NCI-H82 treated with DMSO at 0.1 percent for 48 hours (cell line): Measurements from ENCODE around the gene PGA3.
"Not testable (repeated sequence)": the region's sequence is repeated elsewhere in the genome, so short reads cannot be mapped to it uniquely, and the experiment has no call there.

Experiments
- DNase-seq: peaks from one replicate; lab custom pipeline; 2025; ENCODE audit not compliant: unreplicated experiment; lab: John Stamatoyannopoulos, UW

PGA3 gene

GRCh38 chr11:61204502-61205059 is 1.3 kb downstream of the PGA3 start:
- DNase-seq, result not testable (repeated sequence)

- not testable (repeated sequence) for DNase-seq
Observed at GRCh38 chr11:61207636-61208310, 4.5 kb downstream of the PGA3 start.

DNA sequence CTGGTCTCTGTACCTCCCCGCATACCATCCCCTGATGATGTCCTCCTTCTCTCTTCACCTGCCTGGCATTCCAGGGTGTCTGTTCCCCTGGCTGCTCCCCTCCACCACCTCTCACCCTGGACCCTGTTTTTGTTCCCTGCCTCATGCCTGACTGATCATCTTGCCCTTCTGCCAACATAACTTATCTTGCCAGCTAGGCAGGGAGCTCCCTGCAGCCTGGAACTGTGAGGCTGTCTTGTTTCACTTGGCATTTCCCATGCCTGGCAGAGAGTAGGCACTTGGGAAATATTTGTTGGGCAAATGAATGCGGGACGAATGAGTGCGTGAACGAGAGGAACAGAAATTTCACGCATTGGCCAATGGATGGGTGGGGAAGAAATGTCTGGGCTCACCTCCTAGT is 7.3 kb downstream of the PGA3 start:
- DNase-seq, result not testable (repeated sequence)

DNA sequence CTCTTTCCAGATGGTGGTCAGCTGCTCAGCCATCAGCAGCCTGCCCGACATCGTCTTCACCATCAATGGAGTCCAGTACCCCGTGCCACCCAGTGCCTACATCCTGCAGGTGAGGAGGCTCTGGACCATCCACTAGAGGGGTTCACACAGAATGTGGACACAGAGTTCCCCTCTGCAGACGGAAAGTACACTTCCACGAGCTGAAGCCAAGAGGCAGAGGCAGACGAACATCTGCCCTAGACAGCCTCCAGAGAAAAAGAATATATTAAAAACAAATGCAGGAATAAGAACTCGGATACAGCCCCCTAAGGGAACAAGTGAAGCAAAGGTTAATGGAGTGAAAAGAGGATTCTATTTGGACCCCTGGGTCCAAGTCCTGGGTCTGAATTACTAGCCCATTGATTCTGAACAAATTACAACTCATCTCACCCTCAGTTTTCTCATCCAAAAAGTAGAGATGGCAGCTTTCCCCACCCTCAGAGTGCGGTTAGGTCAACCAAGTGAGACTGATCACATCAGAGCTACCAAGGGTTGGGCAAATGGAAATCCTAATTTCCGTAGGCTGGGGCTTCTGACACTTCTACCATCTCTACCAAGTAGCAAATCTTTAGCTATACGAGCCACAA is 8.1 kb downstream of the PGA3 start:
- DNase-seq, result not testable (repeated sequence)

- not testable (repeated sequence) for DNase-seq
Observed at GRCh38 chr11:61212202-61212601, 8.9 kb downstream of the PGA3 start.

DNA sequence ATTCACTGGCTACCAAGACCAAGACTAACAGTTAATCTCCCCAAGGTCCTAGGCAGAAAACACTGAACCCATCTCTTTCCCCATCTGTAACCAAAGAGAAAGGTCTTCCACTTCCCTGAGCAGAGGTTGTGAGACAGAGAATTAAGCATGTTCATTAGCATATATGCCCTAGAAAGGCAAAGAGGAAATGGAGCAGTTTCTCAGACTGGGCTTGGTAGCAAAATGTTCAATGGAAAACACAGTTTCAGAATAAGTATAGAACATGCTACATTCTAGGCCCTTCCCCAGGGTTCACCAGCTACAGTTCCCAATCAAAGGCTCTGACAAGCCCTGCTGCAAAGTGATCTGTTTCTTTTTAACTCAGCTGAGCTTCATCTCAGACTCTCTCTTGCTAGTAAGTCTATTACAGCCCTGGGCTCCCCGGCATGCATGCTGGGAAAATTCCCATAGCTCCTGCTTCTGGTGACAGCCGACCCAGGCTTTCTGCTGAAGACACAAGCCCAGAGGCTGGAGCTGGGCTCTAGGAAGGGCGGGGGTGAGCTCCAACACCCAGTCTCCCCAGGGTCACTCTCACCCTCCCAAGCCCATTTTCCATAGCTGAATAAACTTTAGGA is 10.5 kb downstream of the PGA3 start:
- not testable (repeated sequence) for DNase-seq

GRCh38 chr11:61218306-61218705 is 15.0 kb downstream of the PGA3 start:
- DNase-seq, result not testable (repeated sequence)

DNA sequence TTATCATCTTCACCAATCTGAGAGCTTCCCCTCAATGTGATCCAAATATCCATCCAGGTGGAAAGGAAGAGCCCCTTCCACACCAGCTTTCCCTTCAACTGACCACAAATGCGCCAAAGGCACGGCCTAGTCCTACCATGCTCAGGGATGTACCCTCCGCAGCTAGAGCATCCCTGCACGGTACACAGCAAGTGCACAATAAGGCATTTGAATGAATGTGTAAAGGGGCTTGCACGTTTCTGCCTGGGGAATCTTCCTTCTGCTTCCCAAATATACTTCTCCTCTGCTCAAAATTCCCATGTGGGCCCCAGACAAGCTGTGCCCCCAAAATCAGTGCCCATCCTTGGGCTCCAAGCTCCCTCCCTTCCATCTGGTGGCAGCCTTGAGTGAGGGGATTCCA is 15.7 kb downstream of the PGA3 start:
- DNase-seq, result not testable (repeated sequence)

DNA sequence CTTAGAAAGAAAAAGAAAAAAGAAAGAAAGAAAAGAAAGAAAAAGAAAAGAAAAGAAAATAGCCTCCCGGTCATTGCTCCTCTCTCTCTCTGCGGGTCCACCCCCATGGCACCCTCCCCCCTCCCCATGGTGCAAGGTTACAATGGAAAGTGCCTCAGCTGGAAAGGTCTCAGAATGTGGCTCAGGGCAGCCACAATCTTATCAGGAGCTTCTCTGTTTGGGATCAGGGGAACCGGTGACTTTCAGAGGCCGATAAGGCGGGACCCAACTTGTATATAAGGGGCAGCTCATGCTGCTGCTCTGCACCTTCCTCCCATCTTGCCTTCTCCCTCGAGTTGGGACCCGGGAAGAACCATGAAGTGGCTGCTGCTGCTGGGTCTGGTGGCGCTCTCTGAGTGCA is 18.7 kb downstream of the PGA3 start, which contains the start of gene PGA4:
Gene PGA4 (plus strand): TSS at position 301 of the 400 bp plus-strand sequence. CDS start 54 bp downstream, at position 355.
- DNase-seq, result not testable (repeated sequence)

- not testable (repeated sequence) for DNase-seq
Observed at GRCh38 chr11:61222692-61223091, 19.4 kb downstream of the PGA3 start.

GRCh38 chr11:61226457-61227137 is 23.3 kb downstream of the PGA3 start:
- DNase-seq, result not testable (repeated sequence)

DNA sequence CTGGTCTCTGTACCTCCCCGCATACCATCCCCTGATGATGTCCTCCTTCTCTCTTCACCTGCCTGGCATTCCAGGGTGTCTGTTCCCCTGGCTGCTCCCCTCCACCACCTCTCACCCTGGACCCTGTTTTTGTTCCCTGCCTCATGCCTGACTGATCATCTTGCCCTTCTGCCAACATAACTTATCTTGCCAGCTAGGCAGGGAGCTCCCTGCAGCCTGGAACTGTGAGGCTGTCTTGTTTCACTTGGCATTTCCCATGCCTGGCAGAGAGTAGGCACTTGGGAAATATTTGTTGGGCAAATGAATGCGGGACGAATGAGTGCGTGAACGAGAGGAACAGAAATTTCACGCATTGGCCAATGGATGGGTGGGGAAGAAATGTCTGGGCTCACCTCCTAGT is 26.1 kb downstream of the PGA3 start:
- not testable (repeated sequence) for DNase-seq

DNA sequence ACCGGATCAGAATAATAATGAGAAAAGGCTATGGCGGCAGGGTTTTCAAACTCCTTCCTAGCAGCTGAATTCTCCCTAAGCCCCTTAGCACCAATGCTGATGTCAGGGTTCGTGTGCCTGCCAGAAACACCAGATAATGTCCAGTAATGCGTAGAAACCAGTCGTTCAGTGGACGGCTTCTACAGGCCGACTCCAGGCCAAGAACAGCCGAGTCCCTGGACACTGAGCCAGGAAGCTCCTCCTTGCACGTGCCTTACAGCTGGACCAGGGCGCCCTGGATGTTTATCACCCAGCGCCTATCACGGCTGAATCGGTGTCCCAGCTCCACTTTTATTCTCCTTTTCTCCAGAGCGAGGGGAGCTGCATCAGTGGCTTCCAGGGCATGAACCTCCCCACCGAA is 27.7 kb downstream of the PGA3 start:
- not testable (repeated sequence) for DNase-seq

- not testable (repeated sequence) for DNase-seq
Observed at GRCh38 chr11:61231585-61231984, 28.3 kb downstream of the PGA3 start.

GRCh38 chr11:61232548-61233145 is 29.3 kb downstream of the PGA3 start:
- not testable (repeated sequence) for DNase-seq

DNA sequence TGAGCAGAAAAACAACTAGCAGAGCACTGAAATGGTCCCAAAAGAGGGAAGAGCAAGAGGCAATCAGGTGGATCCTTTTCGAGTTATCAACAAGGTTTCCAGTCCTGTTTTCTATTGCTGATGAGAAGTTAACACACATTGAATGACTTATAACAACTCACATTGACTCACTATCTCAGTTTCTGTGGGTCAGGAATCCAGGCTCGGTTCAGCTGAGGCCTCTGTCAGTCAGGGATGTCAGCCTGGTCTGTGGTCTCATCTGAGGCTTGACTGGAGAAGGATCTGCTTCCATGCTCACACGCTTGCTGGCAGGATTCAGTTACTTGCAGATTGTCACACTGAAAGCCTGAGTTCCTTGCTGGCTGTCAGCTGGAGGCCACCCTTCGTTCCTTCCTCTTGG is 33.8 kb downstream of the PGA3 start:
- not testable (repeated sequence) for DNase-seq

GRCh38 chr11:61240288-61240687 is 37.0 kb downstream of the PGA3 start:
- not testable (repeated sequence) for DNase-seq

DNA sequence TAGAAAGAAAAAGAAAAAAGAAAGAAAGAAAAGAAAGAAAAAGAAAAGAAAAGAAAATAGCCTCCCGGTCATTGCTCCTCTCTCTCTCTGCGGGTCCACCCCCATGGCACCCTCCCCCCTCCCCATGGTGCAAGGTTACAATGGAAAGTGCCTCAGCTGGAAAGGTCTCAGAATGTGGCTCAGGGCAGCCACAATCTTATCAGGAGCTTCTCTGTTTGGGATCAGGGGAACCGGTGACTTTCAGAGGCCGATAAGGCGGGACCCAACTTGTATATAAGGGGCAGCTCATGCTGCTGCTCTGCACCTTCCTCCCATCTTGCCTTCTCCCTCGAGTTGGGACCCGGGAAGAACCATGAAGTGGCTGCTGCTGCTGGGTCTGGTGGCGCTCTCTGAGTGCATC is 37.6 kb downstream of the PGA3 start, which contains the start of gene PGA5:
Gene PGA5 (plus strand): TSS at position 301 of the 400 bp plus-strand sequence. CDS start 52 bp downstream, at position 353.
- DNase-seq, result not testable (repeated sequence)

DNA sequence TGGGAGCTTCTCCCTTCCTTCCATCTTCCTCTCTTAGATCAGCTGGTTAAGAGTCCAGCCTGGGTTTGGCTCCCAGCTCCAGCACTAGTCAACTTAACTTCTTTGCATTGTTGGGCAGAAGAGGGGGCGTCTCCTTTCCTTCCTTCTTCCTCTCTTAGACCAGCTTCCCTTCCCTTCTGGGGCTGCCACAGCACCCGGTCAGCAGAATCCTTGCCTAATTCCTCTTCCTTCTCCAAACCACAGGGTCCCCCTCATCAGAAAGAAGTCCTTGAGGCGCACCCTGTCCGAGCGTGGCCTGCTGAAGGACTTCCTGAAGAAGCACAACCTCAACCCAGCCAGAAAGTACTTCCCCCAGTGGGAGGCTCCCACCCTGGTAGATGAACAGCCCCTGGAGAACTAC is 38.2 kb downstream of the PGA3 start:
- DNase-seq, result not testable (repeated sequence)

DNA sequence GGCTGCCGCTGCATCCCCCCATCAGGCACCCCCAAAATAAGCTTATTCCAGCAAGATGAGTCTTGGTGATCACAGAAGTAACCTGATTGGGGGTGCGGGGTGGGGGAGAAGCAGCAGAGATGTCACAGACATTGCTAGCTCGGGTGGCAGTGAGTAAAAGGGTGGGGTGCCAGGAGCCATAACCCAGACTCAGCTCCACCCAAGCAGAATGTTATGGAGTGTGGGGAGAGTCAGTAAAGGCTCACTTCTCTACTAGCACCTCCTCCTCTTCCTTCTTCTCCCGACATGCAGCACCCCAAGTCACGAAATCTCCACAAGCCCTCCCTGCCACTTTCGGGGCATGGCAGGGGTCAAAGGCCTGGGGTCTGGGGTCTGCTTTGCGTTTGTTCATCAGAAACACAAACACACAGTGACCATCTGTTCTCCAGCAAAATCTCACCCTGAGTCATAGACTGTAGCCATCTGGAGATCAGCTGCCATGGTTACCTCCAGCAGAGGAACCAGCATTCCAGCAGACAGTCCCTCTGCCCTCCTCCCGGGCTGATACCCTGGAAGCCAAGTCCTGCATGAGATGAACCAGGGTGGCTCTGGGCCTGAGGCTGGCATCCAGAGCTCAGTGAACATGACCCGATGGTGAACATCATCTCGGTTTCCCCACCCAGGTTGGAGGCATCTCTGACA is 42.1 kb downstream of the PGA3 start:
- DNase-seq, result not testable (repeated sequence)
